HK-2 (cell line): ENCODE results near the gene DEAF1.

ENCODE experiments used
- DNase-seq: peaks from one replicate; pipeline ENCODE4 v3.0.0-alpha.2; 2018; ENCODE audit not compliant: unreplicated experiment

The DEAF1 gene

DNA sequence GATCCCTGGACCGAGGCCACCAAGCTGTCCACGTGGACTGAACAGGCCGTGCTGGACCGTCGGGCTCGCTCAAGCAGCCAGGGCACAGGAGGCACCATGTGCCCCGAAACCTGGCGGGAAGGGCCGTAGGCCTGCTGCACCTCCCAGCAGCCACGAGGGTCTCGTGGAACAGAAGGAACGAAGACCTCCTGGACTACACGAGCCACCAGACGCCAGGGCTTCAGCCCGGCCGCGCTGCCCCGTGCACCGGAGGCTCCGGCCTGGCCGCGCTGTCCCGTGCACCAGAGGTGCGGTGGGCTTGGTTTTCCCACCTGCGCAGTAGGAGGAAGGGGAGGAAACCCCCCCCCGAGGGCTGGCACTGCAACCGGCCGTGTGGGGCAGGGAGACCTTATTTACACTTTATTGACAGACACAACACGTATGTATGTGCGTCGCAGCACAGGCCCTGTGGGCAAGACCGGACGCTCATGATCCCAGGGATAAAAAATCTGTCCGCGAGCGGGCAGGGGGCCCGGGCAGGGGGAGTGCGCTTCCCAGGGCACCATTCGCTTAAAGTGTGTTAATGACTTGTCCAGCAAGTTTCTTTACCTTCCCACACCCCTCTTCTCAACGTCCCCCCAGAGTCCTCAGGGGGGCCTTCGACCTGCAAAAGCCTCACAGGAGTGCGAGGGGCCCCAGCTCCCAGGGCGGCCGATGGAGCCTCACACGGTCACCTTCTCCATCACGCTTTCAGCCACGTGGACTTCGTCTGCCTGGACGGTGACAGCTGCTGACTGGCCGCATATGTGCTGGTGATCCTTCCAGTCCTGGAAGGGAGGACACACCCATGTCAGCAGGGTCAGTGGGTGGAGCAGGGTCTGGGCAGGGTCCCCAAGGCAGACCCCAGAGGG lies 50.9 kb downstream of the DEAF1 start:
- no peak for DNase-seq

DNA sequence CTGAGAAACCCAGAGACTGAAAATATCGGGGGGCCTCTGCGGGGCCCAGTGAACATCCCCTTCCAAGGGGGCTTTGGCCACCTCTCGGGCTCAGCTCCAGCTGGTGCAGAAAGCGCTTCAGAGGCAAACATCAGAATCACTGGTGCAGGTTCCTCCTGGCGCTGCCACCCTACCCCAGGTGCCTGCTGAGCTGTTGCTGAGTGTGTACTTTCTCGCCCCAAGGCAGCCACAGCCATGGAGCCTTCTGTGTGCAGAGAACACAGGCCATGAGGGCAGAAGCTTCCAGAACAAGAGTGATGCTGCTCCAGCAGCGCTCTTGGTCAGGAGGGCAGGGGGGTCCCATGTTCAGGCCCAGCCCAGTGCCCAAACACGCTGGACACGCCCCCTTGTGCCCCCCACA lies 51.7 kb downstream of the DEAF1 start:
- no peak for DNase-seq

DNA sequence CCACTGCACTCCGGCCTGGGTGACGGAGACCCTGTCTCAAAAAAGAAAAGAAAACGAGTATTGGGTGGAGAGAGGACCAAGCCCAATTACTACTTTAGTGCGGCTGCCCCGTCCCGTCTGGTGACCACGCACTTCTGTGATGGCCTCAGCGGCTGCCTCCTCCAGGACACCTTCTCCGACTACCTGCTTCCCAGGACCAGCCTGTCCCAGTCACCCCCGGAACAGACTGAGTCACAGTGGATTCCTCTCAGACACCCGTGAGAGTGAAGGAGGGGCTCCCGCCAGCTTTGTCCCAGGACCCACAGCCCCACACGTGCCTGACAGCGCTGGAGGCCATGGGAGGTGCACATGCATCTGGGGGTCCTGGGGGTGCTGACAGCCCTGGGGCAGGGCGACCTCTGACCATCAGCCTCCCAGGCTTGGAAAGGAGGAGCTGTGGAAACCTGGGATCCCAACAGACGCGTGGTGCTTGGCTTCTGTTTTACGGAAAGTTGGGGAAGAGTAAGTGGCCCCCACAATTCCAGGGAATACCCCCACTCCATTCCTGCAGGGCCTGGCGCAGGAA lies 53.1 kb downstream of the DEAF1 start:
- no peak for DNase-seq

DNA sequence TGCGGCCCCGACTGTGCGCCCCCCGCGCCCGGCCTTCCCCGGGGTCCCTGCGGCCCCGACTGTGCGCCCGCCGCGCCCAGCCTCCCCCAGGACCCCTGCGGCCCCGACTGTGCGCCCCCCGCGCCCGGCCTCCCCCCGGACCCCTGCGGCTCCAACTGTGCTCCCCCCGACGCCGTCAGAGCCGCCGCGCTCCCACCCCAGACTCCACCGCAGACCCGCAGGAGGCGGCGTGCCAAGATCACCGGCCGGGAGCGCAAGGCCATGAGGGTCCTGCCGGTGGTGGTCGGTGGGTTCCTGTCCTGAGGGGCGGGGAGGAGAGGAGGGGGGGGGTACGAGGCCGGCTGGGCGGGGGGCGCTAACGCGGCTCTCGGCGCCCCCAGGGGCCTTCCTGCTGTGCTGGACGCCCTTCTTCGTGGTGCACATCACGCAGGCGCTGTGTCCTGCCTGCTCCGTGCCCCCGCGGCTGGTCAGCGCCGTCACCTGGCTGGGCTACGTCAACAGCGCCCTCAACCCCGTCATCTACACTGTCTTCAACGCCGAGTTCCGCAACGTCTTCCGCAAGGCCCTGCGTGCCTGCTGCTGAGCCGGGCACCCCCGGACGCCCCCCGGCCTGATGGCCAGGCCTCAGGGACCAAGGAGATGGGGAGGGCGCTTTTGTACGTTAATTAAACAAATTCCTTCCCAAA lies 54.9 kb downstream of the DEAF1 start:
- DNase-seq: no peak

DNA sequence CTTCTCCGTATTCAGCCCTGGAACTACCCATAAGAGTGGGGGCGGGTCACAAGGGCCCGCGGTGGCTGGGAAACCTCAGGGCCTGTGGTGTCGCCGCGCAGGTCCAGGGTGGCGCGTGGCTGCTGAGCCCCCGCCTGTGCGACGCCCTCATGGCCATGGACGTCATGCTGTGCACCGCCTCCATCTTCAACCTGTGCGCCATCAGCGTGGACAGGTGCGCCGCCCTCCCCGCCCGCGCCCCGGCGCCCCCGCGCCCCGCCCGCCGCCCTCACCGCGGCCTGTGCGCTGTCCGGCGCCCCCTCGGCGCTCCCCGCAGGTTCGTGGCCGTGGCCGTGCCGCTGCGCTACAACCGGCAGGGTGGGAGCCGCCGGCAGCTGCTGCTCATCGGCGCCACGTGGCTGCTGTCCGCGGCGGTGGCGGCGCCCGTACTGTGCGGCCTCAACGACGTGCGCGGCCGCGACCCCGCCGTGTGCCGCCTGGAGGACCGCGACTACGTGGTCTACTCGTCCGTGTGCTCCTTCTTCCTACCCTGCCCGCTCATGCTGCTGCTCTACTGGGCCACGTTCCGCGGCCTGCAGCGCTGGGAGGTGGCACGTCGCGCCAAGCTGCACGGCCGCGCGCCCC lies 55.6 kb downstream of the DEAF1 start:
- DNase-seq: no peak

DNA sequence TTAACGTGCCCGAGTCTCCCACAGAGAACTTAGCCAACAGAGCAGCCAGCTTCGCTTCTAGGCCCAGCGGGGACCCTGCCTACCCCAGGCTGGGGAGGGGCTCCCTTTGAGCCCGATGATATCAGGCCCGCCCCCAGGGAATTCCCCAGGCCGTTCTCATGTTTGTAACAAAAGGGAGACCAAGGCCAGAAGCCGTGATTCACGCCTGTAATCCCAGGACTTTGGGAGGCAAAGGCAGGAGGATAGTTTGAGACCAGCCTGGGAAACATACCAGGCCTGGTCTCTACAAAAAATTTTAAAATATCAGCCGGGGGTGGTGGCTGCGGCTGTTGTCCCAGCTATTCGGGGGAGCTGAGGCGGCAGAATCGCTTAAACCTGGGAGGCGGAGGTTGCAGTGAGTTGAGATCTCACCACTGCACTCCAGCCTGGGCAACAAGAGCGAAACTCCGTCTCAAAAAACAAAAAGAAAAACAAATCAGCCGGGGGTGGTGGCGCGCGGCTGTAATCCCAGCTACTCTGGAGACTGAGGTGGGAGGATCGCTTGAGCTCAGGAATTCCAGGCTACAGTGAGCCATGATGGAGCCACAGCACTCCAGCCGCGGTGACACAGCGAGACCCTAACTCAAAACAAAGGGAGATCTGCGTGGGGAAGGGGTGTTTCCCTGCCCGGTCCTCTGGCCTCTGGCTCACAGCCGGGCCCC lies 56.2 kb downstream of the DEAF1 start:
- no peak for DNase-seq

DNA sequence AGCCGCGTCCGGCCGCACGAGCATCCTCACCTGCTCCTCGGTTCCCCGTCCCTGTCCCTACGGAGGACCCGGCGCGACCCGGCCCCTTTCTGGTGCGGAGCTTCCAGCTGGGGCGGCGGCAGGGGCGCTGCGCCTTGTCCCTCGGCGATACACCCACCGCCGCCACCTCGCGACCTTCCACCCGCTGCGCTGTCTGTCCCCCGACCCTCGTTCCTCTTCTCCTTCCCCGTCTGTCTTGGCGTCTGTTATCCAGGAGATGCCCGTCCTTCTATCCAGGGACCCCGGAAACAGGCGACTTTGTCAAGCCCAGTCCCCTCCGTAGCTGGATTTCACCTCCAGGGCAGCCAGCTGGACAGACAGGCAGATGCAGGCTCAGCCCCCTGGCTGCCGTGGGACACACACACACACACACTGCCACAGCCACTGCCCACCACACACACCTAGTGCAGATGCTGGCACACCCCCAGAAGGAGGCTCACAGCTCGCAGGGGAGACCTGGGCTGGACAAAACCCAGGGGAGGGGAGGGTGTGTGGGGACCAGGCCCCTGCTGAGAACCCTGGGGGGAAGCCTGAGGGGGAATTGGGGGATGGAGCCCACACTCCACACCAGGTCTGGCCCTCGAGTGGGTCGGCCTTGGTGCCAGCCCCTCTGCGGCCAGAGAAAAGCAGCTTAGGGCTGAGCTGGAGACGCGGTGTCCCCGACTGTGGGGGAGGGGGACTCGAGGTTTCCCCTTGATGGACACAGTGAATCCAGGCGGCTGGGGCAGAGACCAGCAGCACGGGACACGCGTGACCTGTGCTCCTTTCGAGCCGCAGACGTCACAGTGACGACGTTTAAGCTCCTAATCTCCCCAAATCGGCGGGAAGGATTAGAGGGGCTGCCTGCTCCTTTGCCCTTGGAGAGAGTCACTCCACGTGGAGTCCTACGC lies 57.2 kb downstream of the DEAF1 start:
- no peak for DNase-seq

DNA sequence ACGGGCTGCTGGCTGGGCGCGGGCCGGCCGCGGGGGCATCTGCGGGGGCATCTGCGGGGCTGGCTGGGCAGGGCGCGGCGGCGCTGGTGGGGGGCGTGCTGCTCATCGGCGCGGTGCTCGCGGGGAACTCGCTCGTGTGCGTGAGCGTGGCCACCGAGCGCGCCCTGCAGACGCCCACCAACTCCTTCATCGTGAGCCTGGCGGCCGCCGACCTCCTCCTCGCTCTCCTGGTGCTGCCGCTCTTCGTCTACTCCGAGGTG lies 57.8 kb downstream of the DEAF1 start:
- DNase-seq: no peak

DNA sequence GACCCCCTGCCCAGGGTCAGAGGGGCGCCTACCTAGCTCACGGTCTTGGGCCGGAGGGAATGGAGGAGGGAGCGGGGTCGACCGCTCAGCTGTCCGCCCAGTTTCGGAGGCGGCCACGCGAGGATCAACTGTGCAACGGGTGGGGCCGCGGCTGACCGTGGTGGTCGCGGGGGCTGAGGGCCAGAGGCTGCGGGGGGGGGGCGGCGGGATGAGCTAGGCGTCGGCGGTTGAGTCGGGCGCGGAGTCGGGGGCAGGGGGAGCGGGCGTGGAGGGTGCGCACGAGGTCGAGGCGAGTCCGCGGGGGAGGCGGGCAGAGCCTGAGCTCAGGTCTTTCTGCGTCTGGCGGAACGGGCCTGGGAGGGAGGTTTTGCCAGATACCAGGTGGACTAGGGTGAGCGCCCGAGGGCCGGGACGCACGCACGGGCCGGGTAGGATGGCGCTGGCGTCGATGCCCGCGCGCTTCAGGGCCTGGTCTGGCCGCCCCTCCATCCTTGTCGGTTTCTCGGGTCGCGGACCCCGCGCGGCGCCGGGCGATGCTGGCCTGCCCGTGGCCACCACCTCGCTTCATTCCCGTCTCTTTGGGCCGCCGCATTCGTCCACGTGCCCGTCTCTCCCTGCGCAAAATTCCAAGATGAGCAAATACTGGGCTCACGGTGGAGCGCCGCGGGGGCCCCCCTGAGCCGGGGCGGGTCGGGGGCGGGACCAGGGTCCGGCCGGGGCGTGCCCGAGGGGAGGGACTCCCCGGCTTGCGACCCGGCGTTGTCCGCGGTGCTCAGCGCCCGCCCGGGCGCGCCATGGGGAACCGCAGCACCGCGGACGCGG lies 58.3 kb downstream of the DEAF1 start, which contains the start of gene DRD4:
Gene DRD4, plus strand, starts transcription at position 759 of the 822 bp plus-strand sequence. Its CDS starts 36 bp downstream, at position 795.
- DNase-seq: no peak

DNA sequence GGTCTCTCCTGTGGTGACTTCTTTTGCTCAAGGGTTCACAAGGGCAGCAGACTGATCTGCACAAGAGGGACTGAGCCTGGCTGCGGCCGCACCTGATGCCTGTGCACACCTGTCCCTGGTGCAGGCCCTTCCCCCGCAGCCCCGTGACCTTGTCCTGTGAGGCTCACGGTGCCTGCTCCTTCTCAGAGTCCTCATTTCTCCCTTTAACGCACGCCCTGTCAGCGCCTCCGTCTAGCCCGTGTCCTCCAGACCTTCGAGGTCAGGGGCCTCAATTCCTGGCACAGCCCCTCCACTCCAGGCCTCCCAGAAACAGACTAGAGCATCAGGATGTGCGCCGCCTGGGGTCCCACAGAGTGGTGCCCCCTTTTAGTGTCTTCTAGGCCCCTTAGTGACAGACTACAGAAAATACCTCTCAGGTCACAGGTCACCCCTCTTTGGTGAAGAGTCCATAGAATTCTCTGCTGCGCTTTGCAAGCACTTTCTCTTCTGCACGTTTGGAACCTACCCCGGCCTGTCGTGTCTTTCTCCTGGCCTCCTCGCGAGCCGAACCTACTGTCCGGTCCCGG lies 59.0 kb downstream of the DEAF1 start:
- no peak for DNase-seq

DNA sequence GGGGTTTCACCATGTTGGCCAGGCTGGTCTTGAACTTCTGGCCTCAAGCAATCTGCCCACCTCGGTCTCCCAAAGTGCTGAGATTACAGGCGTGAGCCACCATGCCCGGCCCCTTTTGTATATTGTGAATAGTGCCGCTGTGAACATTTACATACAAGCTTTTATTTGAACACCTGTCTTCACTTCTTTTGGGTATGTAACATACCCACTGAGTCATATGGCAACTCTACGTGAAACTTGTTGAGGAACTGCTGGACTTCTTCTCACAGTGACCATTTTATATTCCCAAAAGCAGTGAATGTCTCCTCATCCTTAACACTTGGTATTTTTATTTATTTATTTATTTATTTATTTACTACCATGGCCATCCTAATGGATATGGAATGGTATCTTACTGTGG lies 64.2 kb downstream of the DEAF1 start:
- no peak for DNase-seq

DNA sequence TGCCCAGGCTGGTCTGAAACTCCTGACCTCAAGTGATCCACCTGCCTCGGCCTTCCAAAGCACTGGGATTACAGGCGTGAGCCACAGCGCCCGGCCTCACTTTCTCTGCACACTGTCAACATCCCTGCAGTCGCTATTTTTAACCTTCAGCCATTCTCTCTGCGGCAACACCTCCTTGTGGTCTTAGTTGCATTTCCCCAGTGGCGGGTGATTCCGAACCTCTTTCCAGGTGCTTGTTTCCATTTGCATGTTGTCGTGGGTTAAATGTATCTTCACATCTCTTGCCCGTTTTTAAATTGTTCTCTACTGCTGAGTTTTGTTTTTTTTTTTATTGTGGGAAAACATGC lies 65.8 kb downstream of the DEAF1 start:
- DNase-seq: no peak

DNA sequence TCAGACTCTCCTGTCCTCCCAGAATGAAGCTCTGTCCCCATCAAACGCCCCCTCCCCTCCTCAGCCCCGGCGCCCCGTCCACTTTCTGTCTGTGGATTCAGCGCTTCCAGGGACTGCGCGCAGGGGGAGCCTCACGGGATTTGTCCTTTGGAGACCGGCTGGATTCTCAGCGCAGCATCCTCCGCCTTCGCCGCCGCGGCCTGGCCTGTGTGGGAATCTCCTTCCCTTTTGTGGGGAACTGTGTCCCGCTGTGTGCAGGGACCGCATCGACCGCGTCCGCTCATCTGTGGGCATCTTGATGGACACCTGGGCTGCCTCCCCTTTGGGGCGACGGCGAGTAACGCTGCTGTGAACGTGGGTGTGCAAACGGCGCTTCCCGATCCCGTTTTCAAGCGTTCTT lies 67.0 kb downstream of the DEAF1 start:
- DNase-seq: no peak

DNA sequence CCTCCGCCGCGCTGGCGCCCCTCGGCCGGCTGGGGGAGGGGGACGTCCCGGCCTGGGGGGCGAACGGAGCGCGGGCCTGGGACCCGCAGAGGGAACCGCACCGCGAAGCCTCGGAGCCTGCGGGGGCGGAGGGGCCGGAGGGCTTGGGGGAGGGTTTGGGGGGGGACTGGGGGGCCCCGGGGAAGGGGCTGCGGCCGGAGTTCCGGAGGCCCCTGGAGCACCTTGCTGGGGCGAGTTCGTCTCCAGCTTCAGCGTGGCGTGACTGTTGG lies 67.8 kb downstream of the DEAF1 start:
- DNase-seq: no peak

DNA sequence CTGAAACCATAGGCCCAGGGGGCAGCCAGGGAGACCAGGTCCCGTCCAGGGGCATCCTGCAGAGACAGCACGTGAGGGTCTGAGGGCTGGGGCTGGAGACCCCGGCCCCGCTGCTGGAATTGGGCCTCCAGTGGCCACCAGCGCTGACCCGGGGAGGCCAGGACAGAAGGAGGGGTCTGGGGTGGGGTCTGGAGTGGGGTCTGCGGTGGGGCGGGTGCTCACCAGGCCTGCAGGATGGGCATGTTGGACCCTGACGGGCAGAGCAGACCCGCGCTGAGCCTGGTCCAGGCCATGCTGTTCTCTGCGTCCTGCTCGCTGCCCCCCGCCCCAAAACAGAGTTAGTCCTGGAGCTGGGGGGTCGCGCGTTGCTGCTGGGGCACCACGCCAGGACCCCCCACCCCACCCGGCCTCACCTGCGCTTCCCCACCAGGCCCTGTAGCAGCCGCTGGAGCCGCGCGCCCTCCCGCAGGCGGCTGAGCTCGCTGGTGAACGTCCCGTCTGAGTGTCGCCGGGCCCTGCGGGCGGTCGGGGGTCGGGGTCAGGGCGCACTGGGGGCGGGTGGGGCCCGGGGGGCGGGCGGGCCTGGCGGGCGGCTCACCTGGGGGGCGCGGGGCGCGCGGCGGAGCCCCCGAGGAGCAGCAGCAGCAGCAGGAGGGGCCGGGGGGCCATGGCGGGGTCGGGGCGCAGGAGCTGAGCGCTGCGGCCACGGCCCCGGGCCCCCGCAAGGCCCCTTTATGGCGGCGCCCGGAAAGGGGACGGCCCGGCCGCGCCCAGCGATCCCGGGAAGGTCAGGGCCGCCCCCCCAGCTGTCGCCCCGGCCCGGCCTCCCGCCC lies 68.3 kb downstream of the DEAF1 start, which contains the start of gene SCT:
Gene SCT, minus strand, starts transcription at position 707 of the 833 bp plus-strand sequence. Its CDS starts 38 bp downstream, at position 669.
- no peak for DNase-seq

DNA sequence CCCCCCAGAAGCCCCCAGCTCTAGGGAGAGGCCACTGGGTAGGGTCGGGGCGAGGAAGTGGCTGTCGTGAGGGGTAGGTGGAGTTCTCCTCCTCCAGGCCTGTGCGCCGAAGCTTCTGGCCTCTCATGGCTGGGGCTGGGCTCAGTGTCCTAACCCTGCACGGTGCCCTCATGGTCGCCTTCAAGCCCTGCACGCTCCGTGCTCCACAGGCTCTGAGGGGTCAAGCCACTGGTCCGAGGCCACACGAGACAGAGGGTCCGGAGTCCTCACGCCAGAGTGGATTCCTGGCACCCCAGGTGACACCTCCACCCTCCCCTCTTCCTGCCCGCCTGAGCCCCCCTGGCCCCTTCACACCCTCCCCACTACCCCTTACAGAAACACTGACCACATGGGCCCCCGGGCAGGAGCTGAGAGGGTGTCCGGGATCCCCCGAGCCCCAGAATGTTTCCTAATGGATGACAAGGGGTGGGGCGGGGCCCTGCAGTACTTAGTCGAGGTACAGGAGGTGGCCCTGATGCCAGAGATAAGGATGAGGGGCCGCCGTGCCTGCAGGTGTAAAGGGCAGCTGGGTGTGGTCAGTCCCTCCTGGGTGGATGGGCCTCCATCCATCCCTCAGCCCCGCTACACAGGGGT lies 69.3 kb downstream of the DEAF1 start:
- no peak for DNase-seq

DNA sequence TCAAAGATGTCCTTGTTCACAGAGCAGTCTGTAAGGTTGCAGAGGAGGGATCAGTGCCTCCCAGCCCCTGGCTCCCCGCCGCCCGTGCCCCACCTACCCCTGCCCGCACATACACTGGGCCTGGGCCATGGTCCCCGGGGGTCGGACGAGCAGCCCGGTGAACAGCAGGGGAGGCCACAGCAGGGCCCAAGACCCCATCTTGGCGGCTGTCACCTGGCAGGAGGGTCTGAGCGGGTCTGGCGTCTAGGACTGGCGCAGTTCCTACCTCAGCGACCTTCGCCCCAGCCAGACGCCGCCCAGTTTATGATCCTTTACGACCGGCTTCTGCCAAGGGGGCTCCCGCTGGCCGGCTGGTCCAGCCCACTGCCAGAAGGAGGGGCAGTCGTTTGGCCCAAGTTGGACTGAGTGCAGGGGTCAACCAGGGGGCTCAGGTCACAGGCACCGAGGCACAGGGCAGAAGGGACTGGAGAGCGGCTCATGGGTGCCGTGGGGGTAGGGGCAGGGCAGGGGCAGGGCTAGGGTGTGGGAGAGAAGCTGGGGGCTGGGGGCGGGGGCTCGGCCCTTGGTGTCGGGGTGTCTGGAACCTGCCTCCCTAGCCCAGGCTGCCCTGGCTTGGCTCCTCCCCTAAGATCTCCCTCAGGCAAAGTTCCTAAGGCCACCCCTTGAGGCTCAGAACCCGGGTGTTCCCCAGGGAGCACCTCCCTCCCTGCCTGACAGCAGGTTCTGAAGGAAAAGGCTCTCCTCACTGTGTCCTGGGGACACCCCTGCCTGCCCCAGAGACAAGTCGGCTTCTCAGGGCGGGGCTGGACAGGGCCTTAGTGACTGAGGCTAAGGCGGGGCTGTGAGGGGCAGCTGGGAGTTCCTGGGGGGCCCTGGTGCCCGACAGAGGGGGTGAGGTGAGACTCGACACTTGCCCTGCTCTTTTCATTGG lies 70.1 kb downstream of the DEAF1 start, which contains the start of gene CDHR5:
Gene CDHR5, minus strand, starts transcription at position 251 of the 931 bp plus-strand sequence. Its CDS starts 53 bp downstream, at position 198.
- DNase-seq: no peak
